CD4-positive, alpha-beta T cell treated with Interleukin-6 for 4 hours (primary cell): ENCODE results near the gene GTF2H2.
"Not testable (repeated sequence)": the region's sequence is repeated elsewhere in the genome, so short reads cannot be mapped to it uniquely, and the experiment has no call there.

Experiments used
- DNase-seq: peaks from one replicate; pipeline ENCODE4 v3.0.0-alpha.2; 2020; ENCODE audit warnings: mixed read lengths

The GTF2H2 gene

GRCh38 chr5:71011194-71011792, 56.2 kb downstream of the GTF2H2 start:
- DNase-seq: no peak

- DNase-seq: not testable (repeated sequence)
Measured at GRCh38 chr5:71006983-71007382, 60.5 kb downstream of the GTF2H2 start.
